IgD-negative memory B cell (primary cell): ENCODE data around the gene SLAMF9. TPM values are rescaled to one million over a fixed set of nuclear protein-coding genes. Genes with fewer than 3 reads are reported as not detected.

Experiments
- H3K27ac Mint-ChIP-seq, 3 donors: one replicate each; pipeline ENCODE4 v1.8.0; 2020 to 2022; ENCODE audit warnings: mild to moderate bottlenecking in 3 of 3, mixed read lengths in 3 of 3, moderate library complexity in 1 of 3
- H3K27me3 Mint-ChIP-seq: one replicate; pipeline ENCODE4 v1.8.0; 2021; ENCODE audit warnings: mixed read lengths
- H3K36me3 Mint-ChIP-seq: one replicate; pipeline ENCODE4 v1.8.0; 2020; ENCODE audit warnings: mild to moderate bottlenecking, mixed read lengths
- H3K4me1 Mint-ChIP-seq, 3 donors: one replicate each; pipeline ENCODE4 v1.8.0; 2020 to 2022; ENCODE audit warnings: mixed read lengths in 3 of 3, mild to moderate bottlenecking in 1 of 3
- H3K4me3 Mint-ChIP-seq, 4 donors: one replicate each; pipeline ENCODE4 v1.8.0; 2020 to 2022; ENCODE audit warnings: mild to moderate bottlenecking in 4 of 4, mixed read lengths in 4 of 4, moderate library complexity in 3 of 4
- H3K9me3 Mint-ChIP-seq, 3 donors: one replicate each; pipeline ENCODE4 v1.8.0; 2020 to 2021; ENCODE audit warnings: mixed read lengths in 3 of 3, mild to moderate bottlenecking in 1 of 3
- polyA plus RNA-seq: library from polyadenylated mRNA; unstranded; fragments of 300-500 nt; fragmentation: Illumina TruSeq; gene quantifications from one replicate; pipeline ENCODE4 v1.2.3, GENCODE V29; 2021

The SLAMF9 gene
- polyA plus RNA-seq, 1 donor from 2014 or later: not detected

- Mint-ChIP-seq H3K27ac (no peak within 1 kb of the TSS), H3K36me3 (no peaks in the 10 kb centered on the region), H3K27me3 (peaks cover 31% of the 10 kb centered on the region), H3K9me3 (no peaks in the 10 kb centered on the region), H3K4me3 (peak within 1 kb of the TSS in 3 of 4 donors; percentile 16 to 87 (median 71)), H3K4me1 (peaks cover 2 to 12% (median 10%) of the 10 kb centered on the region in 3 donors)
Observed at GRCh38 chr1:159945483-159946241, 8.4 kb downstream of the SLAMF9 start, which contains the start of gene IGSF9. Gene IGSF9 (minus strand): TSS chr1:159945613. CDS start chr1:159943454, 2,159 bp downstream.

GRCh38 chr1:159944623-159945455 lies 9.2 kb downstream of the SLAMF9 start:
- Mint-ChIP-seq H3K4me1 (peaks cover 2 to 16% (median 10%) of the 10 kb centered on the region in 3 donors), H3K36me3 (no peaks in the 10 kb centered on the region), H3K9me3 (no peaks in the 10 kb centered on the region), H3K27me3 (peaks cover 28% of the 10 kb centered on the region), H3K4me3 (peak overlapping the region in 2 of 4 donors; percentile 71 to 87), H3K27ac (no peak overlapping the region)

DNA sequence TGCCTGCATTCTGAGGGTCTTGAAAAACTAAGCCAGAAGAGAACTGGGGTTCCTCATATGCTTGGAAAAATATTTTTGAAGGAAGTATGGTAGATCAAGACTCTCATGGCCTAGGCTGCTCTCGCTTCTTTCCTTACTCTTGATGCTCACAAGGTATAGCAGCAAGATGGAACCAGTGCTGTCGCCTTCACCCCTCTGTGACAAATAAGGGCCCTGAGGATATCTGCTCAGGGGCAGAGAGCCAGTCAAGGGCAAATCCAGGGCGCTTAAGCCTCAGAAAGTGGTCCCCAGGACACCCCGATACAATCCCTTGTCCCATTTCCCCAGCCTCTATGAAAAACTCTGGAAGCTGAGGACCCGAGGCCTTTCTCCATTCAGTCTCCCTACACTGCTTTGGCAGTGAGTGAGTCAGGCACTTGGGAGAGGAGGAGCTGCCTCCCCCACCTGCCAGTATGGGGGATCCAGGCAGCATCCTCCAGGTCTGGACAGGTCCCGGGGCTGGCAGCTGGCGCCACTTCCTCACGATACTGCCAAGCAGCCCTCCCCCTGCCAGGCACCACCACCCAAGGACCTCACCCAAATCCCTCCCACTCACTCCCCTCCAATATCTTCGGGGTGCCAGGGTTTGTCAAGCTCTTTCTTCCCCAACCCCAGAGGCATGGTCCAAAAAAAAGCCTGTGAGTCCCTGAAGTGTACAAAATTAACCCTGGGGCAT lies 10.0 kb downstream of the SLAMF9 start:
- no peaks in the 10 kb centered on the region for H3K36me3 Mint-ChIP-seq
- peaks cover 28% of the 10 kb centered on the region for H3K27me3 Mint-ChIP-seq
- H3K4me3 Mint-ChIP-seq: no peak overlapping the region
- H3K4me1 Mint-ChIP-seq: peaks cover 2 to 16% (median 11%) of the 10 kb centered on the region in 3 donors
- no peak overlapping the region for H3K27ac Mint-ChIP-seq
- no peaks in the 10 kb centered on the region for H3K9me3 Mint-ChIP-seq

GRCh38 chr1:159943278-159943640 lies 10.8 kb downstream of the SLAMF9 start:
- Mint-ChIP-seq H3K27ac (no peak overlapping the region), H3K4me3 (peak overlapping the region in 1 of 4 donors; percentile 47), H3K36me3 (no peaks in the 10 kb centered on the region), H3K9me3 (no peaks in the 10 kb centered on the region), H3K4me1 (peaks cover 10 to 24% (median 14%) of the 10 kb centered on the region in 3 donors), H3K27me3 (peaks cover 28% of the 10 kb centered on the region)

- Mint-ChIP-seq H3K27me3 (peaks cover 28% of the 10 kb centered on the region), H3K9me3 (no peaks in the 10 kb centered on the region), H3K36me3 (no peaks in the 10 kb centered on the region), H3K4me3 (peak overlapping the region in 1 of 4 donors; percentile 47), H3K4me1 (peaks cover 14 to 30% (median 19%) of the 10 kb centered on the region in 3 donors), H3K27ac (no peak overlapping the region)
Observed at GRCh38 chr1:159942632-159943277, 11.3 kb downstream of the SLAMF9 start.

DNA sequence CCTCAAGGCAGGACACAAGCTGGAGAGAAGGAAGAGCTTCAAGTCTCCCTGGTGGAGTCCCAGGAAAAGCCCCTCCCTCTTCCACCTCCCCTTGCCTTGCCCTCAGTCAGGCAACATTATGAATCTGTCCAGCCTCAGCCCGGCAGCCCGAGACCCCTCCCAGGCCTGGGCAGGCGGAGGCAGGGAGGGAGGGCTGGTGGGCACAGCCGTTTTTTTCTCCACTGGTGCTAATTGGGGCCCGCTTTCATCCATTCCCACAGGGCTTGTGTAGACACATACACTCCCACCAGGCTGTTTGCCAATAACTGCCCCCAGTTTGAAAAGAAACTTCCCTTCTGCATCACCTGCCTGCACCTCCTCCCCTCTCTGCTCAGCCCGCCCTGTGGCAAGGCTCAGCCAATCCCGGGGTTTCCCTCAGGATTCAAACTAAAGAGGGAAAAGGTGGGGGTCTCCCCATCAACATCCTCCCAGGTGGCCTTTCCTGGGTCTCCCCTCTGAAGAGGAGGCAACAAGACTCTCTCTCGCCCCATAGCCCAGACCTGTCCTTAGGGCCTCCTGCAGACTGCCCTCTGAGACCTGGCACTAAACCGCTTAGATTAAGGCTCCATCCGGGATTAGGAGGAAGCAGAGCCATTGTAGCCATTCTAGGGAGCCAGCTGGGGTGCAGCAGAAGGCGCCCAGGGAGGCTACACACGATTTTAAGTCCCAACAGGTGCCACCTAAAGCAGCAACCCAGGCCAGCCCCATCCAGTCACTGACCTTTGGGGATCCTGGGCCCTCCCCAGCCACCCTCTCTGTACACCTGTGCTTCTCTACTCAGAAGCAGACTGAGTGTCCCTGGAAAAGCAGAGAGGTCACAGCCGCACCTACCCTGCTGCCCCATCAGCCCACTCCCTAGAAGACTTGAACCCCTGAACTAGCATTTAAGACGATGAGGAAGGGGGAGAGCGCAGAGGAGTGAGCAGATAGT lies 12.2 kb downstream of the SLAMF9 start:
- Mint-ChIP-seq H3K27me3 (peaks cover 28% of the 10 kb centered on the region), H3K4me1 (peaks cover 22 to 37% (median 26%) of the 10 kb centered on the region in 3 donors), H3K36me3 (no peaks in the 10 kb centered on the region), H3K9me3 (no peaks in the 10 kb centered on the region), H3K27ac (no peak overlapping the region), H3K4me3 (peak overlapping the region in 1 of 4 donors; percentile 25)

GRCh38 chr1:159941141-159941540 lies 12.9 kb downstream of the SLAMF9 start:
- H3K27me3 Mint-ChIP-seq: peaks cover 27% of the 10 kb centered on the region
- no peaks in the 10 kb centered on the region for H3K9me3 Mint-ChIP-seq

GRCh38 chr1:159940006-159940620 lies 13.9 kb downstream of the SLAMF9 start:
- H3K9me3 Mint-ChIP-seq: no peaks in the 10 kb centered on the region
- H3K4me1 Mint-ChIP-seq: peaks cover 34 to 46% (median 35%) of the 10 kb centered on the region in 3 donors
- H3K4me3 Mint-ChIP-seq: peak overlapping the region in 2 of 4 donors; percentile 5 to 15
- H3K36me3 Mint-ChIP-seq: no peaks in the 10 kb centered on the region
- H3K27ac Mint-ChIP-seq: no peak overlapping the region
- H3K27me3 Mint-ChIP-seq: peaks cover 22% of the 10 kb centered on the region

More at GRCh38 chr1:159941141-159941540, 12.9 kb downstream of the SLAMF9 start:
- no peaks in the 10 kb centered on the region for H3K36me3 Mint-ChIP-seq
- peaks cover 28 to 42% (median 31%) of the 10 kb centered on the region in 3 donors for H3K4me1 Mint-ChIP-seq
- H3K27ac Mint-ChIP-seq: no peak overlapping the region
- H3K4me3 Mint-ChIP-seq: peak overlapping the region in 1 of 4 donors; percentile 37

GRCh38 chr1:159939678-159940002 lies 14.4 kb downstream of the SLAMF9 start:
- Mint-ChIP-seq H3K27me3 (peaks cover 18% of the 10 kb centered on the region), H3K4me1 (peaks cover 32 to 43% (median 34%) of the 10 kb centered on the region in 3 donors), H3K27ac (no peak overlapping the region), H3K4me3 (no peak overlapping the region), H3K36me3 (no peaks in the 10 kb centered on the region), H3K9me3 (no peaks in the 10 kb centered on the region)

GRCh38 chr1:159938905-159939677 lies 14.9 kb downstream of the SLAMF9 start:
- no peak overlapping the region for H3K4me3 Mint-ChIP-seq
- peaks cover 12% of the 10 kb centered on the region for H3K27me3 Mint-ChIP-seq
- no peaks in the 10 kb centered on the region for H3K36me3 Mint-ChIP-seq
- H3K4me1 Mint-ChIP-seq: peaks cover 31 to 42% (median 34%) of the 10 kb centered on the region in 3 donors
- H3K9me3 Mint-ChIP-seq: no peaks in the 10 kb centered on the region
- H3K27ac Mint-ChIP-seq: peak overlapping the region in 2 of 3 donors; percentile 13 to 18

DNA sequence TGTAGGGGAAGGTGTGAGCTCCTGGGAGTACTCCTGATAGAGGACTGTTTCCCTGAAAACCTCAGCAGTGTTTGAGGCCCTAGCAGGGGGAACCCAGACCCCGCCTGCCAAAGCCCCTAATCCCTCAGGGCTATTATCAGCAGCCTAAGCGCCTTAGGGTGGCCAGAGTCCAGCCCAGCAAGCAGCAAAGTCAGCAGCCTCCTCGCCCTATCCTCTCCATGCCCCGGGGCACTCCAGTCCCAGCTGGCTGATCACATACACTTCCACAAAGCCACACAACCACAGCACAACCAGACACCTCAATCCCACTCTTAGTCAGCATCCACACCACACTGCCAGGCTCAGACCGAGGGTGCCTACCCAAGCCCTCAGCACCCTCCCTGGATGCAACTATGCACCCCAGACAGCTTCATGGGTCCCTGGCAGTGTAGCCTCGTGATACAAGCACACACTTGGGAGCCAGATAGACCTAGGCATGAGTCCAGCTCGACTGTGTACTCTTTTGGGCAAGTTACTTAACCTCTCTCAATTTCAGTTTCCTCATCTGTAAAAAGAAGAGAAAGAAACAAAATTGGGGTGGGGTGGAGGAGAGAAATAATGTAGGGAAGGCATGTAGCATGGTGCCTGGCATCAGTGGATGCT lies 15.7 kb downstream of the SLAMF9 start:
- peaks cover 31 to 42% (median 34%) of the 10 kb centered on the region in 3 donors for H3K4me1 Mint-ChIP-seq
- H3K9me3 Mint-ChIP-seq: no peaks in the 10 kb centered on the region
- H3K4me3 Mint-ChIP-seq: peak overlapping the region in 3 of 4 donors; percentile 11 to 92 (median 69)
- peaks cover 7% of the 10 kb centered on the region for H3K27me3 Mint-ChIP-seq
- no peaks in the 10 kb centered on the region for H3K36me3 Mint-ChIP-seq
- H3K27ac Mint-ChIP-seq: peak overlapping the region in 2 of 3 donors; percentile 13 to 18

DNA sequence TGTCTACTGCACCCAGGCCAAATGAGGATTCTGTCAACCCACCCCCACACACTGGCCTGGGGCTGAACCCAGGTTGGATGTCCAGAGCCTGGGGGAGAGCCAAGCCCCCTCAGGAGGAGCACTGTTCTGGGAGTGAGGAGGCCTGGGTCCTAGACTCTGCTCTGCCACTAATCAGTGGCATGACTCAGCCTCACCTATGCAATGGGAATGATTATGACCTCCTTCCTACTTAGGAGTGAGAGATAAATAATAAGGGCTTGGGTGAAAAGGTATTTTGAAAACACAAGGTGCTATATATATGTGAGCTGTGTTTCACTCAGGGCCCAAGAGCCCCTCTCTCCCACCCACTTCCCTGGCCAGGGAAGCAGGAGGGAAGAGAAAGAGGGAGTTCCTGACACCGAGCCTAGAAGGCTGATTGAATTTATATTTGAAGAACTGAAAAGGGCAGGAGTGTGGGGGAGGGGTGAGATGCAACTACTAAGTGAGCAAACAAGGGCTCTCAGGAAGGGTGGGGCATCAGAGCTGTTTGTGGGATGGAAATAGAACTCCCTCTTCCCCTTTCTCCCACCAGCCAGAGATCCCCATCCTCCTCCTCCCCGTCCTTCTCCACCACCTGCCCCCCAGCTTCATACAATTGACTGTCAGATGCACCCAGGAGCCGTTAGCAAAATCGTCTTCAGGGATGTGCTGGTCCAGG lies 16.8 kb downstream of the SLAMF9 start:
- Mint-ChIP-seq H3K9me3 (no peaks in the 10 kb centered on the region), H3K4me1 (peaks cover 31 to 41% (median 34%) of the 10 kb centered on the region in 3 donors), H3K27me3 (peaks cover 10% of the 10 kb centered on the region), H3K27ac (no peak overlapping the region), H3K36me3 (peaks cover 1% of the 10 kb centered on the region), H3K4me3 (peak overlapping the region; percentile 11 to 92 (median 66))
